Tibial artery (tissue), 4 donors: Measurements from ENCODE around the gene DDX20.
A peak's percentile ranks its signal among the peaks of the same experiment; 100 is the strongest.
"Not testable (repeated sequence)": the region's sequence is repeated elsewhere in the genome, so short reads cannot be mapped to it uniquely, and the experiment has no call there.

Experiments
- DNase-seq, 2 donors: peaks; one replicate each; pipeline ENCODE4 v3.0.0-alpha.2; 2019
- H3K27ac ChIP-seq, 2 donors: fragments of 200-600 bp; sonication (generic) in 1 of 2; 1 replicate in 1 of 2; 2 replicates in 1 of 2; pipeline ENCODE4 v1.5.1; 2018 to 2019; ENCODE audit warnings: mild to moderate bottlenecking in 1 of 2
- H3K27me3 ChIP-seq, 2 donors: fragments of 200-600 bp; sonication (generic) in 1 of 2; one replicate each; pipeline versions ENCODE4 v1.5.1 to v1.6.0; 2016 to 2019
- H3K36me3 ChIP-seq, 3 donors: fragments of 200-600 bp; sonication (generic) in 2 of 3; one replicate each; pipeline ENCODE4 v1.5.1; 2016 to 2019; ENCODE audit warnings: mild to moderate bottlenecking in 2 of 3
- H3K4me1 ChIP-seq, 4 donors: fragments of 200-600 bp; sonication (generic) in 2 of 4; 1 replicate in 3 of 4; 2 replicates in 1 of 4; pipeline ENCODE4 v1.5.1; 2016 to 2019
- H3K4me3 ChIP-seq, 2 donors: fragments of 200-600 bp; sonication (generic) in 1 of 2; 1 replicate in 1 of 2; 2 replicates in 1 of 2; pipeline ENCODE4 v1.5.1; 2018 to 2019; ENCODE audit warnings: mild to moderate bottlenecking in 2 of 2
- H3K9me3 ChIP-seq, 3 donors: fragments of 200-600 bp; sonication (generic) in 1 of 3; one replicate each; pipeline ENCODE4 v1.5.1; 2016 to 2019
- CTCF ChIP-seq, 2 experiments: fragments of 200-600 bp in 1 of 2; fragments of 450-650 bp in 1 of 2; IDR thresholded peaks; one replicate each; pipeline ENCODE4 v1.5.1; 2017 to 2019; ENCODE audit warnings: antibody characterized with exemption in 2 of 2, mild to moderate bottlenecking in 1 of 2, moderate library complexity in 1 of 2
- intact Hi-C: fragments of 100-400 bp; cut with DNase I; formaldehyde crosslinking; loops from one replicate; pipeline ENCODE4 v1.15.0; 2023; ENCODE audit warnings: low total_unique reads

The DDX20 gene

DNA sequence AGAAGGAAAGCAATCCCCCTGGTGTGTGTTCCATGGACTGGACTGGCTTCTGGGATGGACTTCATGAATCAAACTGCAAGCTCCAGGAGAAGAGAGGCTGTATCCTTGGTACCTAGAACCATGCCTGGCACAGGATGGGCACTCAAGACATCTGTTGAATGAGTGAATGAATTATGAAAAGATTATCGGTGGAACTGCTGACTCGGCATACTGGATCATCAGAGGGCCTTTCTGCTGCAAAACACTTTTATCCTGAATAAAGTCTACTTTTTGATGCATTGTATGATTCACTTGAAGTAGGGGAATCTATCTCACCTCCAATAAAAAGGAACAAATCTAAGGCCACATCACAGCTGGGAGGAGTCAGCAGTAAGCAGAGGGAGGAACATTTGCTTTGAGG, 42.9 kb downstream of the DDX20 start:
- intact Hi-C loops, result loop anchor here (10.0 kb wide), 1 partner anchor 196 kb away; no protein-coding TSS in a partner anchor
- no peak for DNase-seq
- Histone ChIP-seq H3K9me3 (no peaks in the 10 kb centered on the region), H3K4me3 (no peak overlapping the region), H3K27ac (no peak overlapping the region), H3K36me3 (no peaks in the 10 kb centered on the region), H3K27me3 (no peaks in the 10 kb centered on the region), H3K4me1 (no peaks in the 10 kb centered on the region)
- no peak for TF ChIP-seq CTCF (IDR thresholded peaks at IDR 0.05)

DNA sequence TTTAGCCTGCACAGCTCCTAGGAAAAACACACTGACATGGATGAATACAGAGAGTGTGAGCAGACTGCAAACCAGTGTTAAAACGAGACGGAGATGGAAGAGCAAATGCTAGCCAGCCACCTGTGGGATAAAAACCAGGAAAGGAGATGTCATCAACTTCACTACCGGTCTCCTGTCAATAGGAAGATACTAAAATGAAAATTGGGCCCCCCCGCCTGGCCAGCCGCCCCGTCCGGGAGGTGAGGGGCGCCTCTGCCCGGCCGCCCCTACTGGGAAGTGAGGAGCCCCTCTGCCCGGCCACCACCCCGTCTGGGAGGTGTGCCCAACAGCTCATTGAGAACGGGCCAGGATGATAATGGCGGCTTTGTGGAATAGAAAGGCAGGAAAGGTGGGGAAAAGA, 44.0 kb downstream of the DDX20 start:
- not testable (repeated sequence) for H3K27me3 ChIP-seq, H3K27ac ChIP-seq, H3K36me3 ChIP-seq, H3K9me3 ChIP-seq, H3K4me1 ChIP-seq, DNase-seq, H3K4me3 ChIP-seq
- intact Hi-C loops, result loop anchor here (10.0 kb wide), 1 partner anchor 195 kb away; no protein-coding TSS in a partner anchor

GRCh38 chr1:111801071-111801850, 45.6 kb downstream of the DDX20 start:
- no peak overlapping the region for H3K4me3 ChIP-seq
- TF ChIP-seq CTCF (IDR thresholded peaks at IDR 0.05), result peak; percentile 29 to 36
- no peaks in the 10 kb centered on the region for H3K36me3 ChIP-seq
- intact Hi-C loops, result no loop called here
- no peaks in the 10 kb centered on the region for H3K9me3 ChIP-seq
- DNase-seq, result no peak
- no peak overlapping the region for H3K27ac ChIP-seq
- no peaks in the 10 kb centered on the region for H3K27me3 ChIP-seq
- H3K4me1 ChIP-seq, result no peaks in the 10 kb centered on the region

DNA sequence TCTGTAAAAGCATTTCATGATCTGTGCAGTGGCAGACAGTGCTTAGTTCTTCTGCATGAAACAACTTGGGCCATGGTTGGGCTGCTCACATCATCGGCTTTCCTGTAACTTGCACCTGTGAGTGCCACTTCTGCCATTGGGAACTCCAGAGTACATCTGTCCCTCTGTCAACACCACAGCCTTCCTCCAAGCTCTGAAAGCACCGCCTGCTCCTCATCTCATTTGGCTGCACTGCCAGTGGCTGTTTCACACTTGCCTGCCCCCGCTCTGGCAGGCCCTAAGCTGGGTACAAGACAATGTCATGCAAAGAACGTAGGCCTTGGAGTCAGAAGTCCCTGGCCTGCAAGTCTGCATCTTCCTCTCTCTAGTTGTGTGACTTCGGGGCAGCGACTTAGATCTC, 46.4 kb downstream of the DDX20 start:
- Histone ChIP-seq H3K9me3 (no peaks in the 10 kb centered on the region), H3K27me3 (no peaks in the 10 kb centered on the region), H3K4me1 (no peaks in the 10 kb centered on the region), H3K27ac (no peak overlapping the region), H3K36me3 (no peaks in the 10 kb centered on the region), H3K4me3 (no peak overlapping the region)
- DNase-seq, result no peak
- intact Hi-C loops, result no loop called here
- TF ChIP-seq CTCF (IDR thresholded peaks at IDR 0.05), result no peak

GRCh38 chr1:111802984-111803383, 47.3 kb downstream of the DDX20 start:
- Histone ChIP-seq H3K27me3 (no peaks in the 10 kb centered on the region), H3K4me3 (no peak overlapping the region), H3K36me3 (no peaks in the 10 kb centered on the region), H3K27ac (no peak overlapping the region), H3K9me3 (no peaks in the 10 kb centered on the region), H3K4me1 (no peaks in the 10 kb centered on the region)
- DNase-seq, result no peak
- intact Hi-C loops, result no loop called here
- no peak for TF ChIP-seq CTCF (IDR thresholded peaks at IDR 0.05)

DNA sequence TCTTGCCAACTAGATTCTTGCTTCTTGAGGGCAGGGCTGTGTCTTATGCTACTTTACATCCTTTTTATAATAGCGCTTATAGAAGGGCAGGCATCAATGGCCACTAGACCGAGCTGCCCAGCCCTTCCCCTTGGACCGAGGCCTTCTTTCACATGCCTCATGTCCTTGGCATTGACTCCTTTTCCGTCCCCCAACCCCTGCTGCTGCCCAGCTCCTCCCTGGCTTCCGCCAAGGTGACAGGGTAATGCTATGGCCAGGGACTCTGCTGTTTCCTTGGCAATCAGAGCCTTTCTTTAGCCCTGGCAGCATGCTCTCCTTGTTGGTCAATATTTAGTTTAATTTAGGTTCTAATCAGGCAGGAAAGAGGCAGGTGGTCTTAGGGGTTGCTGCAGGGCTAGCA, 48.2 kb downstream of the DDX20 start:
- Histone ChIP-seq H3K9me3 (no peaks in the 10 kb centered on the region), H3K27ac (no peak overlapping the region), H3K27me3 (no peaks in the 10 kb centered on the region), H3K36me3 (no peaks in the 10 kb centered on the region), H3K4me3 (no peak overlapping the region), H3K4me1 (no peaks in the 10 kb centered on the region)
- DNase-seq, result no peak
- no peak for TF ChIP-seq CTCF (IDR thresholded peaks at IDR 0.05)
- intact Hi-C loops, result no loop called here
